Stomach (tissue), 4 donors: Measurements from ENCODE around the gene TMEM123.

Source experiments
- CTCF ChIP-seq, 7 experiments: fragments of 450-650 bp in 4 of 7; fragments of 200-600 bp in 3 of 7; sonication (generic) in 3 of 7; IDR thresholded peaks; one replicate each; pipeline ENCODE4 v1.5.1; 2016 to 2019; ENCODE audit warnings: antibody characterized with exemption in 7 of 7, control low read depth in 2 of 7, mild to moderate bottlenecking in 1 of 7
- POLR2A ChIP-seq, 4 donors: fragments of 450-650 bp; IDR thresholded peaks; one replicate each; pipeline ENCODE4 v1.6.1; 2016; ENCODE audit warnings: antibody characterized with exemption in 4 of 4, control low read depth in 2 of 4, mild to moderate bottlenecking in 1 of 4, moderate library complexity in 1 of 4

- no peak for TF ChIP-seq POLR2A (IDR thresholded peaks at IDR 0.05)
- no peak for TF ChIP-seq CTCF (IDR thresholded peaks at IDR 0.05)
Observed at GRCh38 chr11:102479733-102480132, 27.2 kb upstream of the TMEM123 start.
